Measurements from ENCODE around the gene TMEM120A. TPM values are rescaled to one million over a fixed set of nuclear protein-coding genes. Genes with fewer than 3 reads are reported as not detected.

TMEM120A gene
- total RNA-seq, 2 donors from 2014 or later, result 54.2 to 55.3 TPM

DNA sequence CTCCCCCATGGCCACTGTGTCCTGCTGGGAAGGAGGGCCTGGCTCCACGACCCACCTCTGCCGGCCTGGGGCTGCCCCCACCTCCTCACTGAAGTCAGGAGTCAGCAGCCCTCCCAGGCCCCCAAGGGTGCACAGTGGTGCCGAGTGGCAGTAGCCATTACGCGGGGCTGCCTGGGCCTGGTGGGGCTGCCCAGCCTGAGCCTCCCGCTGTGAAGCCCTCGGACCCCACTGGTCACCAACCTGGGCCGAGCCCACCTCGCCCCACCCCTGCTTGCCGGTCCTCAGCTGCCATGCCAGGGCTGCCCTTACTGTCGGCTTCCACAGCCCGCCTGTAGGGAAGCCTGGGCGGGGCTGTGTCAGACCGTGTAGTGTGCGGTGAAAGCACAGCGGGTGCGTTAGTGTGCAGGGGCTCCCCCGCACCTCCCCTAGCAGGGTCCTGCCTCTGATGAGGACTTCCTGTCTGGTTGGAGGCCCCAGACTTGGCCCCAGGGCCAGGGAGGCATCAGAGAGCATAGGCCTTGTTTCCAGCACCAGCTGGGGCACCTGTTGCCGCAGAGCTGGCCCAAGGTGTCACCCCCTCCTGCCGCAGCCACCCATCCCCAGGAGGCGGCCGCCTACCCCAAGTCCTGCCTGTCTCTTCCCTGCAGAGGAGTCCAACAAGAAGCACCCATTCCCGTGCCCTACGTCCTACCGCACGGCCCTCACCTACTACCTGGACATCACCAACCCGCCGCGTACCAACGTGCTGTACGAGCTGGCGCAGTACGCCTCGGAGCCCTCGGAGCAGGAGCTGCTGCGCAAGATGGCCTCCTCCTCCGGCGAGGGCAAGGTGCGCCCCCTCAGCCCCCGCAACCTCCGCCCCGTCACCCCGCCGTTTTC, 10.0 kb downstream of the TMEM120A start:
- DNase-seq (ENCODE audit: low spot score), result no peak
- intact Hi-C loops (cut with DNase I), result no loop called here

GRCh38 chr7:75983471-75984129, 10.8 kb downstream of the TMEM120A start:
- peak; percentile 81 for DNase-seq (ENCODE audit: low spot score)
- intact Hi-C loops (cut with DNase I), result no loop called here

- intact Hi-C loops (cut with DNase I), result no loop called here
- DNase-seq (ENCODE audit: low spot score), result peak; percentile 82
Measured at GRCh38 chr7:75982306-75983064, 11.9 kb downstream of the TMEM120A start.

DNA sequence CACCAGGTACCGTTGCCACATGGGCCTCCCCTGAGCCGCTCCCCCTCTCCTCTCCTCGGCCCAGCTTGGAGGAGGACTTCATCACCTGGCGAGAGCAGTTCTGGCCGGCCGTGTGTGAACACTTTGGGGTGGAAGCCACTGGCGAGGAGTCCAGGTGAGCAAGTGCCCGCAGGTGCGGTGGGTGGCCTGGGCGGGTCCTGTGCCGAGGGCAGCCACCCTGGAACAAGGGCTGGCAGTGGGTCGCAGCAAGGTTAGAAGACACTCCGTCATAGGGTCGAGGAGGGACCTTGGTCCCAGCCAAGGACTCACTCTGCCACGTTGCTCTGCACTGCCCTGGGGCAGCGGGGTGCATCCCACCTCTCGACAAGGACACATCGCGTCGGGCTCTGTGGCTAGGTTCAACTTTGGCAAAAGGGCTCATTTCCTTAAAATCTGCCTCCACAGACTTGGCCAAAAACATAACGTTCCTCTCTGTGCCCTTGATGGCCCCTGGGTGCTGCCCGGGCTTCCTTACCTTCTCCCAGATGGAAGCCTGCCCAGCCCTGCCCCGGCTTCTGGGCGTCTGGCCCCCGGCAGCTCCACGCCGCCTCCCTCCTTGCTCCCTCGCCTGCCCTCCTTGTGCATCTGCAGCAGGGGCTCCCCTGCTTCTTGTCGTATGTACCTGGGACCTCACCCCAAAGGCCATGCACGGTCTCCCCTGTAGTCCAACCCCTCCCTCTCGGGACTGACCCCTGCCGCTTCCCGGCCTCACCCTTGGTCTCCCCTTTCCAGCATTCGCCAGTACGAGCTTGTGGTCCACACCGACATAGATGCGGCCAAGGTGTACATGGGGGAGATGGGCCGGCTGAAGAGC, 12.7 kb downstream of the TMEM120A start:
- intact Hi-C loops (cut with DNase I), result no loop called here
- DNase-seq (ENCODE audit: low spot score), result peak; percentile 75

- DNase-seq (ENCODE audit: low spot score), result no peak
Measured at GRCh38 chr7:75981203-75981452, 13.3 kb downstream of the TMEM120A start.

DNA sequence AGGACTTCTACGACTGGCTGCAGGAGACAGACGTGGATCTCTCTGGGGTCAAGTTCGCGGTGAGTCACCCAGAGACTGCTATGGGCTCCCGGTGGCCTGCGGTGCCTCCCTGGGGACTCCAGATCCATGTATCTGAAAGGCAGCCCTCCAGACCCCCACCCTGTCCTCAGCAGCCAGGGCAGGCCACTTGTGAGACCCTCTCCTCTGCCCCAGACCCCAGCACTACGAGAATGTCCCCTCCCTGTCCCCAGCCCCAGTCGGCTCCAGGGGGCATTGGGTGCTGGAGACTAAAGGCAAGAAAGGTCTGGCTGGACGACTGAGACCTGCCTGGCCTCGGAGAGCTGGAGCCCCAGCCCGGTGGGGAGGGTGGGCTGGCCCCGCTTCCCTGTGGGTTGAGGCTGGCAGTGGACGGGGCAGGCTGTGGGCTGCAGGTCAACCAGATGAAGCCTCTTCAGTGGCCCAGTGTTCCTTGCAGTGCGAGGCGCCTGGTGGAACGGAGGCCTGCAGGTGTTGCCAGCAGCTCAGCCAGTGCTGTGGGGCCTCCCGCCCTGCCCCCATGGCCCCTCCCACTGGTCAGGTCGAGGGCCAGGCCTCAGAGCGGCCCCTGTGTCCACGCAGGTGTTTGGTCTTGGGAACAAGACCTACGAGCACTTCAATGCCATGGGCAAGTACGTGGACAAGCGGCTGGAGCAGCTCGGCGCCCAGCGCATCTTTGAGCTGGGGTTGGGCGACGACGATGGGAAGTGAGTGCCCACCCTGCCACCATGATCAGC, 13.8 kb downstream of the TMEM120A start:
- DNase-seq (ENCODE audit: low spot score), result peak; percentile 80
- intact Hi-C loops (cut with DNase I), result no loop called here

More at GRCh38 chr7:75981203-75981452, 13.3 kb downstream of the TMEM120A start:
- intact Hi-C loops (cut with DNase I), result no loop called here

DNA sequence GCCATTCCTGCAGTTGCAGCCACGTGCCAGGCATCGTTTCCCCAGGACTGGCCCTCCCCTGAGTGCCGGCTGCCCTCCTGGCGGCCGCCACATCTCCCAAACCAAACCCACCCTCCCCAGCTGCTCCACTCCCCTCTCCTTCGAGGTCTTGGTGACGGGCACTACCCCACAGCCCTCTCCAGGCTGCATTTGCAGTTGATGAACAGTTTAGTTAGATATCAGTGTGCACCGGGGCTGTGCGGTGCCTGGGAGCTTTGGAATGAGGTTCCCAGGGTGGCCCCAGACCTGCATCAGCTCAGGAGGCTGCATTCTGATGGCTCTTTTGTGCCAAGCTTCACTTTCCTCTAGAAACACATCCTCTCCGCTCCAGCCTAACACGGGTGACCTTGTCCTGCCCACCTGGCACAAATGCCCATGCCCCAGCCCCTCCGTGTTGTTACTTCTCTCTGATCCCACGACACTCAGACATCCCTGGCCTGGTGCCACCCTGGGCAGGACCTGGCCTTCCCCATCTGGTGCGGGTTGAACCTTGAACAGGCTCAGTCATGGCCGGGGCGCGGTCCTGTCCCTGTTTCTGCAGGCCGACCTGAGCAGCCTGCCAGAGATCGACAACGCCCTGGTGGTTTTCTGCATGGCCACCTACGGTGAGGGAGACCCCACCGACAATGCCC, 14.5 kb downstream of the TMEM120A start:
- intact Hi-C loops (cut with DNase I), result no loop called here
- DNase-seq (ENCODE audit: low spot score), result peak; percentile 84

DNA sequence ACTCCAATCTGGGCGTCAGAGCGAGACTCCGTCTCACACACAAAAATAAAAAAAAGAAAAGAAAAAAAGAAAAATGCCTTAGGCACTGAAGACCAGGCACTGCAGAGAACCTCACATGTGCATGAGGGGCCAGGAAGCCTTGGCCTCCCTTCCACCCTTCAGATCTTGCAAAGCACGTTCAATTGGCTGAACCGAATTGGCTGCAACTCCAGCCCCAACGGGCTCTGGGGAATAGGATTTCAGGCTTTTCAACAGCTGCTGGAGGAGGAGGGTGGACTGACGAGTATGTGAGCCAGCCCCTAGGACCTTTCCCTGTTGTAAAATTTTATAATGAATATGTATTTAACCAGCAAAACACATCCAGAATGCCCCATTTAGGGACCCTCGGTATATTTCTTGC, 16.7 kb downstream of the TMEM120A start:
- peak; percentile 89 for DNase-seq (ENCODE audit: low spot score)
- intact Hi-C loops (cut with DNase I), result no loop called here

DNA sequence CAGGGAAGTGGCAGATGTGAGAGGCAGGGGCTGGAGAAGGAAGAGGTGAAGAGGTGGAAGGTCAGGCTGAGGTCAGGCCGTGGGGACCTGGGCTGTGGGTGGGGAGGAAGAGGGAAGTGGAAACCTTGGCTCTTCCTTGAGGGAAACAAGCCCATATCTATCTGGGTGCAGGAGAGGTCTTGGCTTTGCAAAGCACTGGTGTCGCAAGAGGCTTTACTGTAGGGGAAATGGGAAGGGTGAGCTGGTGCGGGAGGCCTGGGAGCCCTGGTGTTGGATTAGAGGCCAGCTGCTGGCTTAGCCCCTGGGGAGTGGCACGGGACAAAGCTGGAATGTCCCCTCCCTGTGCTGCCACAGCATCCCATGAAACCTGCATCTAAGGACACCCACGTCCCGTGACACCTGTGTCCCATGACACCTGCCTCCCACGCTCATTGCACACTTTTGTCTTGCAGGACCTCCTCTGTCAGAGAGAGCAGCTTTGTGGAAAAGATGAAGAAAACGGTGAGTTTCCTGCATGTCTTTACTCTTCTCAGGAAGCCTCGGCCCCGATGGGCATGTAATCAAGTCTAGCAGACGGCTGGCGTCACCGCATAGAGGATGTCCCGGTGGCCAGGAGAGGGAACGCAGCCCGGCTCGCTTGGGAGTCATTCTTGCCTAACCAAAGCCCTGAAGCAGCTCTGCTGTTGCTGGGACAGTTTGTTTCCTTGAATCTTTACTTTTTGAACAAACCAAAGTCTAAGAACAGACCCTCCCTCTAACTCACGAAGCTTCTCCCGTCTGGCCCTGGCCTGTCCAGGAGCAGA, 22.2 kb downstream of the TMEM120A start:
- intact Hi-C loops (cut with DNase I), result no loop called here
- peak; percentile 95 for DNase-seq (ENCODE audit: low spot score)

GRCh38 chr7:75971309-75971960, 23.0 kb downstream of the TMEM120A start:
- intact Hi-C loops (cut with DNase I), result no loop called here
- no peak for DNase-seq (ENCODE audit: low spot score)

- DNase-seq (ENCODE audit: low spot score), result no peak
- intact Hi-C loops (cut with DNase I), result loop anchor here in 1 of 2 donors (10.0 kb wide), 1 partner anchor 55 kb away; the partner anchor contains the start of gene POR
Measured at GRCh38 chr7:75969704-75970498, 24.5 kb downstream of the TMEM120A start.

GRCh38 chr7:75969182-75969581, 25.2 kb downstream of the TMEM120A start:
- peak; percentile 84 for DNase-seq (ENCODE audit: low spot score)
- intact Hi-C loops (cut with DNase I), result loop anchor here in 1 of 2 donors (10.0 kb wide), 1 partner anchor 54 kb away; the partner anchor contains the start of gene POR

GRCh38 chr7:75968561-75969001, 25.8 kb downstream of the TMEM120A start:
- DNase-seq (ENCODE audit: low spot score), result no peak
- intact Hi-C loops (cut with DNase I), result loop anchor here in 1 of 2 donors (10.0 kb wide), 1 partner anchor 54 kb away; the partner anchor contains the start of gene POR

GRCh38 chr7:75968012-75968411, 26.4 kb downstream of the TMEM120A start:
- DNase-seq (ENCODE audit: low spot score), result no peak
- intact Hi-C loops (cut with DNase I), result loop anchor here in 1 of 2 donors (10.0 kb wide), 1 partner anchor 53 kb away; the partner anchor contains the start of gene POR

GRCh38 chr7:75967487-75967997, 26.9 kb downstream of the TMEM120A start:
- intact Hi-C loops (cut with DNase I), result loop anchor here in 1 of 2 donors (10.0 kb wide), 1 partner anchor 53 kb away; the partner anchor contains the start of gene POR

More at GRCh38 chr7:75967487-75967997, 26.9 kb downstream of the TMEM120A start:
- peak; percentile 83 for DNase-seq (ENCODE audit: low spot score)
